Neuronal stem cell (in vitro differentiated cells): ENCODE data around the gene LRP1B.

Experiments
- DNase-seq: peaks from one replicate; pipeline ENCODE4 v3.0.0-alpha.2; 2013; ENCODE audit warnings: low spot score
- H2AFZ ChIP-seq: one replicate; pipeline ENCODE4 v1.6.1; 2013; ENCODE audit warnings: mild to moderate bottlenecking, low read length, inconsistent platforms
- H2AK5ac ChIP-seq: 2 replicates; pipeline ENCODE4 v1.6.1; 2013; ENCODE audit warnings: low read depth, mild to moderate bottlenecking, inconsistent platforms, low read length, moderate library complexity, mixed read lengths
- H2BK120ac ChIP-seq: 2 replicates; pipeline ENCODE4 v1.6.1; 2013; ENCODE audit warnings: low read depth, mild to moderate bottlenecking, inconsistent platforms, low read length, moderate library complexity, mixed read lengths
- H2BK12ac ChIP-seq: one replicate; pipeline ENCODE4 v1.6.1; 2013; ENCODE audit warnings: low read length, inconsistent platforms
- H2BK15ac ChIP-seq: 2 replicates; pipeline ENCODE4 v1.6.1; 2013; ENCODE audit warnings: mild to moderate bottlenecking, low read length, inconsistent platforms, mixed read lengths
- H2BK5ac ChIP-seq: one replicate; pipeline ENCODE4 v1.6.1; 2013; ENCODE audit warnings: inconsistent platforms, mild to moderate bottlenecking, low read length, moderate library complexity
- H3K14ac ChIP-seq: one replicate; pipeline ENCODE4 v1.6.1; 2013; ENCODE audit warnings: low read length, inconsistent platforms
- H3K18ac ChIP-seq: 2 replicates; pipeline ENCODE4 v1.6.1; 2013; ENCODE audit warnings: low read length, inconsistent platforms
- H3K23ac ChIP-seq: 2 replicates; pipeline ENCODE4 v1.6.1; 2013; ENCODE audit warnings: low read depth, mild to moderate bottlenecking, mixed read lengths, low read length, inconsistent platforms; ENCODE audit not compliant: poor library complexity
- H3K27ac ChIP-seq: replicated peaks from 3 replicates; pipeline ENCODE4 v1.5.1; 2013; ENCODE audit warnings: low read length, inconsistent platforms
- H3K27me3 ChIP-seq, 3 experiments: 2 replicates each; pipeline ENCODE4 v1.6.1; 2013; ENCODE audit warnings: low read length in 3 of 3, mild to moderate bottlenecking in 2 of 3, inconsistent platforms in 1 of 3, low read depth in 1 of 3, mixed read lengths in 1 of 3, moderate library complexity in 1 of 3; ENCODE audit not compliant: control insufficient read depth in 3 of 3, insufficient read depth in 3 of 3
- H3K36me3 ChIP-seq, 2 donors: replicated peaks in 1 of 2; 2 replicates each; pipeline ENCODE4 v1.6.1; 2013; ENCODE audit warnings: low read length in 2 of 2; ENCODE audit not compliant: control insufficient read depth in 2 of 2, insufficient read depth in 2 of 2
- H3K4ac ChIP-seq: 2 replicates; pipeline ENCODE4 v1.6.1; 2013; ENCODE audit warnings: inconsistent platforms, mild to moderate bottlenecking, low read length, moderate library complexity
- H3K4me1 ChIP-seq, 2 donors: 1 replicate in 1 of 2; 2 replicates in 1 of 2; pipeline ENCODE4 v1.6.1; 2013; ENCODE audit warnings: low read length in 2 of 2, low read depth in 1 of 2; ENCODE audit not compliant: control insufficient read depth in 2 of 2, insufficient read depth in 1 of 2
- H3K4me2 ChIP-seq: one replicate; pipeline ENCODE4 v1.6.1; 2013; ENCODE audit warnings: mild to moderate bottlenecking, low read length, inconsistent platforms; ENCODE audit not compliant: insufficient read depth, poor library complexity, severe bottlenecking
- H3K4me3 ChIP-seq, 2 donors: 2 replicates each; pipeline ENCODE4 v1.5.1; 2013; ENCODE audit warnings: low read length in 2 of 2, mild to moderate bottlenecking in 2 of 2, inconsistent platforms in 1 of 2, moderate library complexity in 1 of 2
- H3K79me1 ChIP-seq: one replicate; pipeline ENCODE4 v1.6.1; 2013; ENCODE audit warnings: low read depth, mild to moderate bottlenecking, inconsistent platforms, low read length, moderate library complexity
- H3K9ac ChIP-seq: one replicate; pipeline ENCODE4 v1.6.1; 2013; ENCODE audit warnings: mild to moderate bottlenecking, low read depth, low read length, inconsistent platforms; ENCODE audit not compliant: poor library complexity
- H3K9me3 ChIP-seq, 2 donors: replicated peaks in 1 of 2; 2 replicates each; pipeline versions ENCODE3 to v1.6.1; 2013; ENCODE audit warnings: low read length in 2 of 2, mild to moderate bottlenecking in 2 of 2, inconsistent platforms in 1 of 2, low read depth in 1 of 2, mixed read lengths in 1 of 2, moderate library complexity in 1 of 2; ENCODE audit not compliant: control insufficient read depth in 2 of 2, insufficient read depth in 1 of 2
- H4K8ac ChIP-seq: one replicate; pipeline ENCODE4 v1.6.1; 2013; ENCODE audit warnings: low read depth, mild to moderate bottlenecking, inconsistent platforms, low read length, moderate library complexity
- H4K91ac ChIP-seq: one replicate; pipeline ENCODE4 v1.6.1; 2013; ENCODE audit warnings: low read length, low read depth, mild to moderate bottlenecking, inconsistent platforms; ENCODE audit not compliant: poor library complexity
- WGBS, 2 donors: extraction: QIAGEN DNeasy Blood & Tissue Kit; methylation state at CpG; one replicate each; pipeline ENCODE4 v1.1.7; 2013; ENCODE audit warnings: missing lambda C conversion rate in 2 of 2, mixed read lengths in 1 of 2; ENCODE audit not compliant: insufficient read length in 2 of 2, insufficient replicate concordance in 1 of 2; ENCODE audit errors: extremely low coverage in 2 of 2; 5-methylcytosine and 5-hydroxymethylcytosine counted together

The LRP1B gene

DNA sequence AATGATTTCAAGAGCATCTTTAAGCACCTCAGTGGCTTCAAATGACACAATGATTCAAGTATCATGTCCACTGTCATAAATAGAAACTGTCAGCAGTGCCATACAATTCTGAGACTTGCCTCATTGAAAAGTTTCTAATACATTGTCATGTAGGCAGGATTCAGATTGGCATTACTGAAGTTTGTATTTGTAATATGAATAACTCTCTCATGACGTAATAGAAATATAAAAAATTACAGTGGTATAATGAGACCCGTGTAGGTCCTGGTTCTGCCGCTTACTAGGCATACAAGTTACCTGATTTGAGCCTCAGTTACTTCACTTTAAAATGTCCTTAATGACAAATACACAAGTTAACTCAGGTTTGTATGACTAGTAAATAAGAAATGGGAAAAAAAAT lies 1814.5 kb downstream of the LRP1B start:
- no peaks in the 10 kb centered on the region for H3K9me3 ChIP-seq

DNA sequence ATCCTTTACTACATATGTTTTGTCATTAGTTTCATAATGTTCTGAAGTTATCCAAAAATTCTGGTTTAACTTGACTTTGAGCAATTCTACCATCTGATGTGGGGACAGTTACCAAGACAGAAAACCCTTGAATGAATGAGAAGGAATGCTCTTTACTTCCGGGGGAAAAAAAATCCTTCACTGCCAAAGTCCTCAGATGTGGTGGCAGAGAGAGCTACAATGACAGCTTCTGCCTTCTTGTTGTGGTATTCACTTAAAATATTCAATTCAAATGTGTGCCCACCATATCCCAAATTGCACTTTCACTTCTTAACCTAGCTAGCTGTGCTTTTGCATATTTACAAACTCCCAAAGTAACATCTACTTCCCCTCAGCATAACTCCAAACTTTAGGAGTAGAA lies 1818.9 kb downstream of the LRP1B start:
- no peak overlapping the region for H3K23ac ChIP-seq
- no CpG with 5 or more reads among the region's 1 CpG for WGBS, 2 donors
- no peaks in the 10 kb centered on the region for H3K9me3 ChIP-seq

More for the DNA sequence above, 1814.5 kb downstream of the LRP1B start:
- Histone ChIP-seq H3K79me1 (no peaks in the 10 kb centered on the region), H2BK5ac (no peak overlapping the region), H3K4me2 (no peak overlapping the region), H3K18ac (no peak overlapping the region), H3K9ac (no peak overlapping the region), H2BK15ac (no peak overlapping the region), H2BK120ac (no peak overlapping the region), H3K4ac (no peak overlapping the region), H3K4me1 (peaks cover 0 to 3% of the 10 kb centered on the region in 2 donors), H3K27me3 (no peaks in the 10 kb centered on the region), H4K91ac (no peak overlapping the region), H3K23ac (no peak overlapping the region), H2AK5ac (no peak overlapping the region), H2AFZ (no peak overlapping the region), H3K27ac (no peak overlapping the region), H3K4me3 (no peak overlapping the region), H2BK12ac (no peak overlapping the region), H4K8ac (no peak overlapping the region), H3K14ac (no peak overlapping the region), H3K36me3 (no peaks in the 10 kb centered on the region)
- WGBS, 2 donors, result no CpG with 5 or more reads among the region's 3 CpGs
- no peak for DNase-seq

DNA sequence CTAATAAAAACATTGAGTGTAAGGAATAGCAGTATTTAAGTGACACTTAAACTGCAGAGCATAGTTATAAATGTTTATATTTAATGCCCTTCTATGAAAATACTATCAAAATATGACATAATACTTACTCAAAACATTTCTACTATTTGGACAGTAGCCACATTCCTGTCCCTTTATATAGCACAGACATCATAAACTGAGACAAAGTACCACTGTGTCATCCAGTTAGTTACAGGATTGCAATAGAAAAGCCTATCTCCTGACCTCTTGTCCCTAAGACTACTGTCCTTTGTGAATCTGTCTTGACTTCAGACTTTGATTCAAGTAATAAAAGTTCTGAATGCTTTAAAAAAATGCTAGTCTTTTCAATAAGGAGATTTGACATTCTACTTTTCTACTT lies 1822.1 kb downstream of the LRP1B start:
- Histone ChIP-seq H3K4ac (no peak overlapping the region), H2AFZ (no peak overlapping the region), H4K8ac (no peak overlapping the region), H3K27me3 (no peaks in the 10 kb centered on the region), H3K9ac (no peak overlapping the region), H3K27ac (no peak overlapping the region), H2BK15ac (no peak overlapping the region), H3K9me3 (no peaks in the 10 kb centered on the region), H4K91ac (no peak overlapping the region), H2BK120ac (no peak overlapping the region), H3K18ac (no peak overlapping the region), H3K4me2 (no peak overlapping the region), H2AK5ac (no peak overlapping the region), H3K23ac (no peak overlapping the region), H2BK5ac (no peak overlapping the region), H3K14ac (no peak overlapping the region), H3K4me3 (no peak overlapping the region), H3K36me3 (no peaks in the 10 kb centered on the region), H2BK12ac (no peak overlapping the region), H3K4me1 (no peaks in the 10 kb centered on the region), H3K79me1 (no peaks in the 10 kb centered on the region)
- no peak for DNase-seq

More for the DNA sequence above, 1818.9 kb downstream of the LRP1B start:
- no peak overlapping the region for H2BK12ac ChIP-seq
- H3K4me3 ChIP-seq, result no peak overlapping the region
- no peak overlapping the region for H2AK5ac ChIP-seq
- H3K18ac ChIP-seq, result no peak overlapping the region
- no peak overlapping the region for H2BK120ac ChIP-seq
- H4K8ac ChIP-seq, result no peak overlapping the region
- no peak overlapping the region for H4K91ac ChIP-seq
- H2BK15ac ChIP-seq, result no peak overlapping the region
- no peaks in the 10 kb centered on the region for H3K79me1 ChIP-seq
- H3K14ac ChIP-seq, result no peak overlapping the region
- H3K27ac ChIP-seq, result no peak overlapping the region
- no peak overlapping the region for H2AFZ ChIP-seq
- no peak for DNase-seq
- no peak overlapping the region for H3K4me2 ChIP-seq
- no peak overlapping the region for H2BK5ac ChIP-seq
- no peaks in the 10 kb centered on the region for H3K36me3 ChIP-seq
- no peak overlapping the region for H3K4ac ChIP-seq
- H3K27me3 ChIP-seq, result no peaks in the 10 kb centered on the region
- H3K4me1 ChIP-seq, result no peaks in the 10 kb centered on the region
- H3K9ac ChIP-seq, result no peak overlapping the region

DNA sequence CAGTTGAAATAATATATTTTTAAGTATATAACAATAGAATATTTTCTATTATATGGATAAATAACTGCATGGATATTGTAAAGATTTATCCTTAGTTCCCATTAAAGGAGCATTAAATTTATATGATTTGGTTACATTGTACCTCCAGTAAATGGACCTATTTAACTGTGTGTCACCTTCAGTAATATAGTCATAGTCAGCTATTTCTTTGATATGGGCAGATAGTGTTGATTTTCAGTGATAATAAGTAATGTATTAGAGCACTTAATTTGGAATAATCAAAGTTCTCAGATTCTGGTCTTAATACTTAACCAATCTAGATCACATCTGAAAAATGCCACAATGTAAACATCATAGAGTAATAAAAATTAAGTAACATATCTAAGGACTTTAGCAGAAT lies 1823.3 kb downstream of the LRP1B start:
- Histone ChIP-seq H3K4me1 (no peaks in the 10 kb centered on the region), H3K9ac (no peak overlapping the region), H3K27me3 (no peaks in the 10 kb centered on the region), H3K36me3 (no peaks in the 10 kb centered on the region), H3K27ac (no peak overlapping the region), H2AK5ac (no peak overlapping the region), H4K91ac (no peak overlapping the region), H3K14ac (no peak overlapping the region), H3K9me3 (no peaks in the 10 kb centered on the region), H2BK12ac (no peak overlapping the region), H2BK120ac (no peak overlapping the region), H3K79me1 (no peaks in the 10 kb centered on the region), H3K18ac (no peak overlapping the region), H2BK15ac (no peak overlapping the region), H2AFZ (no peak overlapping the region), H2BK5ac (no peak overlapping the region), H3K4me2 (no peak overlapping the region), H4K8ac (no peak overlapping the region), H3K4ac (no peak overlapping the region), H3K4me3 (no peak overlapping the region), H3K23ac (no peak overlapping the region)
- no peak for DNase-seq
